ENCODE data around the gene ANK2.

The ANK2 gene

DNA sequence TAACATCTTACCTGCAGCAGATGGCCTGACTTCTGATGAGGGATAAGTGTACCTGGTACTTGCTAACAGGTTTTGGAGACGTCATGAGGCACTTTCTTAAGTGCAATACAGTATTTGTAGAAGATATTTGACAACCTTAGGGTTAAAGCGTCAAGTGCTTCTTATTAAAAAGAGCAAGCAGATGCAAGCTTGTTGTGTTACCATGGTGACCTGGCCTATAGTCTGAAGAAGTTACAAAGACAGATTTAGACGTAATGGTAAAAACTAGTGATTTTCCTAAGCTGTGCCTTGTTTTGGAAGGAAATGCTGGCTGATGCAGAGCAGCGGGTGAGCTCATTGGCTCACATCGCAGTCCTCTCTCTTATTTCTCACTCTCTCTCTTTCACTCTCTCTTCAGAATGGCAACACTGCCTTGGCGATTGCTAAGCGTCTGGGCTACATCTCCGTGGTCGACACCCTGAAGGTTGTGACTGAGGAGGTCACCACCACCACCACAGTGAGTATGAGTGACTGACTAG, 243.6 kb downstream of the ANK2 start:
- DNase-seq: no peak

DNA sequence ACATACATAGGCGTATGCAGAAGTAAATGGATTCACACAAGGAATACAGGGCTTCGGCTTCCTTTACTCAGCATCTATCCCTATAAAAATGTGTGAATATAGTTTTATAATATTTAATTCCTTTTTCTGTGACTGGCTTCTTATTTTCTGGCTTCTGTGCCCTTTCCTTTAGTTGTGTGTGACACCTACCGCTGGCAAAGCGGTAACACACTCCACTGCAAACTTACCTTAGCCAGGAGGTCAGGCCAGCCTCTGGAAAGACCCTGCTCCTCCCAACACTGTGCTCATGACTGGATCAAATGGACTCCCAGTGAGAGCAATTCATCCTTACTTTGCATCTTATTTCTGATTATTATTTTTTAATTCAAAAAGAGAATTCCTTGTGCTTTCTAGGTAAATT, 244.2 kb downstream of the ANK2 start:
- no peak for DNase-seq

DNA sequence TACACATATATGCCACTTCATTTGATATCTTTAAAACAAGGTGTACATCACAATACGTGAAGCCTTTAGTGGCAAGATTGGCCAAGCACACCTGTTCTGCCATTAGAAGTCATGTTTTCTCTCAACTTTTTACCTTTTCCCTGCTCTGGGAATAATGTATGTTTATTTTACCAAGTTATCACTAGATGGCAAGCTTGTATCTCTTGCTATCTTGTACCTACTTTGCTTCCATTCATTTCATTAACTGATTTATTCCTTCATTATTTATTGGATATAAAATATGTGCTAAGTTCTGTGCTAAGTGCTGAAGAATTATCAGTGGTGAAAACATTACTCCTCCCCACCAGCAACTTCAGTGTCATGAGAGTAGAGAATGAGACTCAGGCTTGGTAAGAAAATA, 245.5 kb downstream of the ANK2 start:
- DNase-seq: no peak

DNA sequence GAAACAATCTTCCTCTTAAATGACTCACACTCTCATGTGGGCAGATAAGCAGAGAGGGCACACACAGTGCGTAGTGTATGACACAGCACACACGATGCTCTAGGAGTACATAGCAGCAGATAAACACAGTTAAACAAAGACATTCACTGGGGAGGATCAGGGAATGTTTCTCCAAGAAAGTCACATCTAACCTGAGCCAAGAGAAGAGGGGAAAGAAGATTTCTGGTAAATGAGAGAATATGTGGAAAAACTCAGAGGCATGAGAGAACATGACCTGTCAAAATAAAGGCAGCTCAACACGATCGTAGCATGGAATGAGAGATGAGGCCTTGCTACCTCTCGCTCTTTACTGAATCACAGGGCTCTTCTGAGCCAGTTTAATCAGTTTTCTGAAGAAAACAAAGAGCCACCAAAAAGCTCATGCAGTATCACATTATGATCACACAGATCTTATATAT, 251.0 kb downstream of the ANK2 start:
- DNase-seq: no peak

DNA sequence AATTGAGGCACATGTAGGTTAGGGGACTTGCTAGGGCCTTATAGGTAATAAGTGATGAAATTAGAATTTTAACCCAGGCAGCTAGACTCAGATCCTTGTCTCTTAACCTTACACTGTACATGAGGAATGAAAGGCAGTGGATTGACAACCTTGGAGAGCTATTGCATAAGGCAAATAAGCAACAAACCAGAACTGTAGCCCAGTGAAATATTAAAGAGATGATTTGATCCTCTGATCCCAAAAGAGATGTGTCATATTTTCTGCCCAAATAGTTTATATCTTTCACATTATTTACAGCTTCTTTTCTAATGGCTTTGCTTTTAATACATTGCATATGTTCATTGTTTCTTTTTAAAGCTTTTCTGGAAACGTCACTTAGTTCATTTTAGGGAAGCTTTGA, 252.6 kb downstream of the ANK2 start:
- no peak for DNase-seq

DNA sequence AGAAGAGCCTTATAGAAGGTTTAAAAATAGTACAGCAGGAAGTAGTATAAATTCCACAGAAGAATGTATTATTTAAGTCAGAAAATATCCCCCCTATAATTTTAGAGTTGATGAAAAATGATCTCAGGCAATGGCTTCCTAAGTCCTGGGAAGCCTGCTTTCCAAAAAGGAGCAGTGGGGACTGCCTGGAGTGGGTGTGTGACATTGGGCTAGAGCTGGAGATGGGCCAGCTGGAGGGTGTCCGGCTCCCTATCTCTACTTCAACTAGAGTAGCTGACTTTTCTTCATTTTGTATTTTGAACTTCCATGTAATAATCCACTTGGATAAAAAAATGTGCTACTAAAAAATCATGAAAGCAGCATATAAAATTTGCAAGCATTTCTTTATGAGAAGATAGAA, 253.9 kb downstream of the ANK2 start:
- no peak for DNase-seq

DNA sequence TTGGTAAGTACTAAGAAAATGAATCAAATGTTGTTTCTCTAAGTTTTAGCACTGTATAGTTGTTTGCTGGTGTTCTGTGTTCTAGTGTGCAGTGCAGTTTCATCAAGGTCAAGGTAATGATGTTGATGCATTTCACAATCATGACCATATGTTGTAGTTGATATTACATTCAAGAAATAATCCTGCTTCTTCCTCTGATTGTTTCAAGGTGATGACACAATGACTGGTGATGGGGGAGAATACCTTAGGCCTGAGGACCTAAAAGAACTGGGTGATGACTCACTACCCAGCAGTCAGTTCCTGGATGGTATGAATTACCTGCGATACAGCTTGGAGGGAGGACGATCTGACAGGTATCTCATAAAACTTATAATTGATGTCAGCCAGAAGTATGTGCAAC, 261.6 kb downstream of the ANK2 start:
- DNase-seq: no peak

DNA sequence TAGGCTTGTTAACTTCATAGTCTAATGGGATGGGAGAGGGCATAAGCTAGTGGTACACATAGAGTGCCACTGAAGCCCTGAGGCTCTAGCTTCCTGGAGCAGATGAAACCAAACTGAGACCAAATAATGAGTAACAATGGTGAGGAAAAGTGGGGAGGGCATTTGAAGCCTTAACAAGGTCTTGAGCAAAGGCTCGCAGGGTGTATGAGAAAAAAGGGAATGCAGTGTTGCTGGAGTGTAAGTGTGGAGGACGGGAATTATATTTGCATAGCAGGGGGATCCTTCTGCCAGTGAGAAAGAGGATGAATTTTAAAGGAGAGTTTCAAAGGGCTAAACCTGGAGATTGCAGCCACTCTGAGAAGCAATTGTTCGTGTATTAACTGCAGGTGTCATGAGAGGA, 263.1 kb downstream of the ANK2 start:
- no peak for DNase-seq

DNA sequence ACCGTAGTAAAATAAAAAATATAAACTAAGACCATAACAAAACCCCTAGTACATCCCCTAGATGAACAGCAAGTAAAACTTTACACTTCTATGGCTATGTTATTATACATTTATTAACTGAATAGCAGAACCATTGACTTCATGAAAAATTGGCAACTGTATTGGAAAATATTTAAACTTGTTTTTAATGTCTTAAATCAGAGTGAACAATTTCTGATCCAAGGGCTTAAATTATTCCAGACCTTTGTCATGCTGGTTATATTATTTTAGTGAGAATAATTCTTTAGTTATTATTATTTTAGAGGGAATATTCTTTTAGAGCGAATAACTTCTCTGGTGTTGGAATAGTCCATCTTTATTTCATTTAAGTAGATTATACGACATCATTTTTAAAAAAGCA, 265.0 kb downstream of the ANK2 start:
- DNase-seq: no peak

DNA sequence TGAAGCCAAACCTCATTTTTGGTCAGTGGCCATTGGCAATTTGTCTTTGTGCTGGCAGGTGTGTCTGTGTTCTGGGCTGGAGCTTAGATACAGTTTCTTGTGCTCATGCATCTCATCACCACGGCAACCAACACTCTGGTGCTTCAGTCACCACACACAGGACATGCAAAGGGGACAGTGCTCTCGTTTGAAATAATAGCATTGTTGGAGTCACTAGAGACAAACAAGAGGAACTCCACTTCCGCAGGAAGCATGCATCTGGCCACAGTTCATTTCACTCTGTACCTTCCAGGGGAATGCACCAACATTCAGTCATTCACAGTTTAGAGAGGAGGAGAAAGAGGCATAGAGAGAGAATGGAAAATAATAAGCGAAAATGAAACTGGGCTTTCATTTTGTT, 267.4 kb downstream of the ANK2 start:
- DNase-seq: no peak

DNA sequence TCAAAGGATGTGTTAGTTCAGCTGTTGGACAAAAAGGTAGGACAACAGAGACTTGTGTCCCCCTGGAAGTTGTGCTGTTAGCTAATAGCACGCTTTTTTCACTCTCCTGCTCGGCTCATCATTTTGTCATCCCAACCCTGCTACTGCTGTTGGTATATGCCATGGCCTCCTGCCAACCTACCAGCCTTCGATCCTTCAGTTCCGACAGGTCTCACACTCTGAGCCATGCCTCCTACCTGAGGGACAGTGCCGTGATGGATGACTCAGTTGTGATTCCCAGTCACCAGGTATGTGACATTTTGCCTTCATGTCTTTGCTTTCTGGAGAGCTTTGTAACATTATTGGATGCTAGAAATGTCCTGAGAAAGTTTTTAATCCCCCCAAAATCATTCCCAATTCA, 268.1 kb downstream of the ANK2 start:
- no peak for DNase-seq

DNA sequence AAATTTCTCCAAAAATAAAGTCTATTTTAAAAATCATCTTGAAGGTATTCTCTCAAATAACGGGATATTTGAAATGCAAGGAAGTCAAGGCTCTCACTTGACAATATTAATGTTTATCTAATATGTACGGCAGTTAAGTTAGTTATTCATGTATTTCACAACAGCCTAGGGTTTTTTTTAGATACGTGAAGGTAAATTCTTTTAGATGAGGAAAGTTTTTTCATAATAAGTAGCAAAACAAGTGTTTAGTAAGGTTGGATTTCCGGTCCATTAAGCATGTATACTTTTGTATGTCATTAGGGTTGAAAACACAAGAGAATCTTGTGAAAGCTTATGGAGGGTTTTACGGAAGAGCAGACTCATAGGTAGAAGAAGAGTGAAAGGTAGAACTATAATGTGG, 273.3 kb downstream of the ANK2 start:
- DNase-seq: no peak

DNA sequence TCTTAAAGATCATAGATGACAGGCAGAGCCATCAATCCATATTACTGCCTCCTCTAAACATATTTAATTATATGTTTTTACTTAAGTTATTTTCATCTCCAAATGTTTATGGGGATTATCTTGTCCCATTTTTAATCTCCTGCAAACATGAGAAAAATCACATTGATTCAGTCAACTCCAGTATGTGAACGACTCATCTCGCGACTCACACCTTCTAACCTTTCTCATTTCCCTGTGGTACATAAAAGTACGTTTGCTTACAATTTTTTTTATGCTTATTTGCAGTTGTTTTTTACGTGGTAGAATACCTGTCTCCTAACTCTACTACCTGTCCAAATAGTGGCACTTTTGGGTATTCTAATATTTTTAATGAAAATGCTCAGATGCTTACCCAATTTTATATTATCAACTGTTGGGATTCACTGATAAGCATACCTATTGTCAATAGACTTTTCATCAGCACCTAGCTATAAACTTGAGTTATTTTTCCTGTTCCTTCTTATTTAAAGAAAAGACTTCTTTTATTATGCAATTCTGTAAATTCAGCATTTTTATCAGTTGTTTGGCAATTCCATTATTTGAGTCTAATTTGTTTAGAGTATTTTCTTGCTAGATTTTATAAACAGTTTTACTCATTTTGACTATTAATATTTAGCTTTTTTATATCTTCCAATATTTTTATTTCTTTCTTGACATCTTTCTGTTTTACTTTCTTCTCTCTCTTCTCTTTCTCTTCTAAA, 276.6 kb downstream of the ANK2 start:
- DNase-seq: no peak

DNA sequence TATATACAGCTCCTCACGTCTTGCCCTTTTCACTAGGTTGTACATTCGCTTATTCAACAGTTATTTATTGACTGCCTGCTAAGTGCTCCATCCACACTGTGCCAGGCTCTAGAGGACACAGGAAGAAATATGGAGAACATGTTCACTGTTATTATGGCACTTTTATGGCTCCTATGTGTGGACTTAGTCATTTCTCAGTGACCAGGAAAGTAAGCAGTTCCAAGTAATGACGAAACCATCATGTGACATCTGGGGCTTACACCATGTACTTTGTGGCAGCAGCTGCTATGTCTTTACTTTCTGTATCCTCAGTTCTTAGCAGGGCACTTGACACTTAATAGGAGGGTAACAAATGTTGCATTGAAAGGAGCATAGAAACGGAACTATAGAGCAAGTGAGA, 278.0 kb downstream of the ANK2 start:
- no peak for DNase-seq

DNA sequence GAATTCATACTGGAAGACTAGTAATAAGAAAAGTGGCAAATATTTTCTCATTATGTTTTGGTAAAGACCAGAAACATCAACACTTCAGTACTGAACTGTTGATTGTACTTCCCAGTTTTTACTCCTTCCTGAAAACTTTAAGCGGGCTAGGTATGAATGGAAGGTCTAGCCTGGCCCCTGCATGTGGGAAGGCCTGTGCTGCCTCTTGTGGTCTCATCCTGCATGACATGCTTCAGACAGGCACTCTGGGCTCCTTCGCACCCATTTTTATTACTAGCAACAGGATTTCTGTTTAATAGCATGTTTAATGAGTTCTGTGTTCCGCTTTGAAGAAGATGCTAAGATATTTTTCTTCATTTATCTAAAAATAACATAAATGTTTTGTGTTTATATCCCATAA, 279.1 kb downstream of the ANK2 start:
- DNase-seq: no peak

DNA sequence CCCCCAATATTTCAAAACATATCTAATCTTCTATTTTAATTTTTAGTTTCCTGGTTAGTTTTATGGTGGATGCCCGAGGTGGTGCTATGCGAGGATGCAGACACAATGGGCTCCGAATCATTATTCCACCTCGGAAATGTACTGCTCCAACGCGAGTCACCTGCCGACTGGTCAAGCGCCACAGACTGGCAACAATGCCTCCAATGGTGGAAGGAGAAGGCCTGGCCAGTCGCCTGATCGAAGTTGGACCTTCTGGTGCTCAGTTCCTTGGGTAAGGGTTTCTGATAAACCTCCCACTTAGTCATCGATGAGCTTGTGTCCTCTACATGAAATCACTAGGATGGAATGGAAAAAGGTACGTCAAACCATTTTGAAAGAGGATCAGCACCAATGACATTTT, 280.7 kb downstream of the ANK2 start:
- no peak for DNase-seq

DNA sequence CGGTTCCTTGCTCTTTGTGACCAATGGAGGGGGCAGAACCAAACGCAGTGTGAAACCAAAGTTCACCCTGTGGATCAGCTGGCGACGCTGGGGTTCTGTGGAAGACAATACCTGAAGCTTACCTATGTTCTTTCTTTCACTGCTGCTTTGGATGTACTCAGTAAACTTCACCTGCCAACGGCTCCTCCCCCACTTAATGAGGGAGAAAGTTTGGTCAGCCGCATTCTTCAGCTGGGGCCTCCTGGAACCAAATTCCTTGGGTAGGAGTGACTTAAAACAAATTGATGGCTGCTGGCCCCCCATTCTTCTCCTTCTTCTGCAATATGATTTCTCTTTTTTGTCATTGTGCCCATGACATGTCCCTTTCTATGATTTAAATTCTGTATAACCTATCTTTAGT, 282.4 kb downstream of the ANK2 start:
- no peak for DNase-seq

DNA sequence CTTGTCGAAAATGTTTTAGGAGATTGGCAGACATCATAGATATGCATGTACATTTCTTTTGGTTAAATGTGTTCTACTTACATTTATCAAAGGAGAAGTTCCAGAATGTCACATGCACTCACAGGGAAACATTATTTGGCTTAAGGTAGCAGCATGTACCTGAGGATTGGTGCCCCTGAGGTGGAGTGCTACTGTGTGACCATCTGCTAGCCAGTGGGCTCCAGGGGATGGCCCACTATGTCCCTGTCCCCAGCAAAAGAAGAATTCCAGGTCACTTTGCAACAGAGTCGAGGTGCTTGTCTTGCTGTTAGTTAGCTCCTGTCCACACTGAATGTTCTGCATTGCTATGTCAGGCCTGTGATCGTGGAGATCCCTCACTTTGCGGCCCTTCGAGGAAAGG, 283.2 kb downstream of the ANK2 start:
- no peak for DNase-seq

DNA sequence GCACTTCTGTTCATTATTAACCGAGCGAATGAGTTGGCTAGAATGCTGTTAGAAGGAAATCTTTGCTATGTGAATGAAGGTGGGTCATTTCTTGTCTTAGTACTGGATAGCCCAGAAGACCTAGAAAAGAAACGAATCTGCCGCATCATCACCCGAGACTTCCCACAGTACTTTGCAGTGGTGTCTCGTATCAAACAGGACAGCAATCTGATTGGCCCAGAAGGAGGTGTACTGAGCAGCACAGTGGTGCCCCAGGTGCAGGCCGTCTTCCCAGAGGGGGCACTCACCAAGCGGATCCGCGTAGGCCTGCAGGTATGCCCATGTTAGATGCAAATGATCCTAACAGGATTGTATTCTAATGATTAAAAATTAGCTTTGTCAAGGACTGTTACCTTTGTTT, 286.3 kb downstream of the ANK2 start:
- DNase-seq: no peak

DNA sequence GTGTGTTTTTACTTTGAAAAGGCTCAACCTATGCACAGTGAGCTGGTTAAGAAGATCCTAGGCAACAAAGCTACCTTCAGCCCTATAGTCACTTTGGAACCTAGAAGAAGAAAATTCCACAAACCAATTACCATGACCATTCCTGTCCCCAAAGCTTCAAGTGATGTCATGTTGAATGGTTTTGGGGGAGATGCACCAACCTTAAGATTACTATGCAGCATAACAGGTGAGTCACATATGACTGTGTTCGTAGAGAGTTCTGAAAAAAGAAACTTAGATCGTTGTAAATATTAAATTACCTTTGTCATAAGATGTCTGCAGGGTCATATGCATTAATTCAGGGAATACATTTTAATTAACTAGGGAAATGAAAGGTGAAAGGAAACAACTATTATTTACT, 287.1 kb downstream of the ANK2 start:
- DNase-seq: no peak

DNA sequence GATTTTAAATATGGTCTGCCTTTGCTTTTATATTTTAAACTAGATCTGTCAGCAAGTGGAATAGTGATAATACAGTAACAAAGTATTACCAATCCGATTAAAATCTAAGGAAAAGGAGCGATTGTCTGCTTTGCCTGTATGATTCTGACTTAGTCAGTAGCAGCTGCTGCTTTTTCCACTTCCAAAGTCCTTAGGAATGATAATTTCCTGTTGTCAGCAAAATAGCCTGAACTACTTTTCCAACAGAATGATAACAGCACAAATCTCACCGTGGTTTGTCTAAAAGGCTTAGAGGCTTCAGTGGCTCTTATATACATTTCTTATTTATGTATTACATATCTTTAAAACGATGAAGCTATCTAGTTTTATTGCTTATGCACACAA, 290.0 kb downstream of the ANK2 start:
- no peak for DNase-seq

DNA sequence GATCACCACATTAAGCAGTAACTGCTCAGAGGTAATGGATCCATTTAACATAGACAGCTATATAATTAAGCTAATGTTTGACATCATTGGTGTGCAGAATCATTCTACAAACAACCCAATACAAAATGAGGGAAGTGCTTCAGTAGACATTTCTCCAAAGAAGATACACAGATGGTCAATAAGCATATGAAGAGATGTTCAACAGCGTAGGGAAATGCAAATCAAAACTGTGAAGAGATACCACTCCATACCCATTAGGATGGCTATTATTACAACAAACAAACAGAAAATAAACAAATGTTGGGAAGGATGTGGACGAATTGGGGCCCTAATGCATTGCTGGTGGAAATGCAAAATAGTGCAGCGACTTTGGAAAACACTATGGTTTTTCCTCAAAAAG, 294.6 kb downstream of the ANK2 start:
- DNase-seq: no peak

DNA sequence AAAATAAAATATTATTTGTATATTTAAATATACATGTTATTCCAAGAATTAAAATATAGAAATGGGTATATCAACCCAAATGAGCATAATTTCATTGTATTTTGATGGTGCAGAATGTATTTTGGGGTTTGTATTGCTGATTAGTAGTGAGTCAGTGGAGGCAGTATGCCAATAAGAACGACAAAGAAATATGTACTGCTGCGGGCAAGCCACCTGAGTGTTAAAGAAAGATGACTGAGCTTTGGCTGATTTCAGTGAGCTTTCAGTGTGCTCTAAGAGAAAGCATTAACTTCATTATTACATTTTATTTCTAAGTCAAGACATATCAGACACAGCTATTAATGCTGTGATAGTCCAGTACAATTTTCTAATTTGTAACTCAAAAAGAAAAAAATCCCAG, 297.8 kb downstream of the ANK2 start:
- no peak for DNase-seq

DNA sequence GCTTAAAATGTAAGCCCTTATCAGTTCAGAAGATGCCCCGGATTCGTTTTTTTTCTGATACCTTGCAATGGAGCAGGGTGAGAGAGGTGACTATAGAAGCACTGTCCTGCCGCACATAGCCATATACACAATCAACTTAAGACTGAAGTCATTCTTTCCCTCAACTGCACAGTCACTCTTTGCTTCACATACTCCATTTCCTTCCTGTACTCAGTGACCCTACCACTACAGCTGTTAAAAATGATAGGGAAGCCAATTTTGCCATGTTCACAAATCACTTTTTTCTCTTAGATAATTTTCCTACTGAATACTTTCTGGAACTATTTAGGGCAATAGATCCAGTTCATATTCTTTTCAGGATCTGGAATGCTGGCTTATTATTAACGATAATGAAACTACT, 300.0 kb downstream of the ANK2 start:
- no peak for DNase-seq

DNA sequence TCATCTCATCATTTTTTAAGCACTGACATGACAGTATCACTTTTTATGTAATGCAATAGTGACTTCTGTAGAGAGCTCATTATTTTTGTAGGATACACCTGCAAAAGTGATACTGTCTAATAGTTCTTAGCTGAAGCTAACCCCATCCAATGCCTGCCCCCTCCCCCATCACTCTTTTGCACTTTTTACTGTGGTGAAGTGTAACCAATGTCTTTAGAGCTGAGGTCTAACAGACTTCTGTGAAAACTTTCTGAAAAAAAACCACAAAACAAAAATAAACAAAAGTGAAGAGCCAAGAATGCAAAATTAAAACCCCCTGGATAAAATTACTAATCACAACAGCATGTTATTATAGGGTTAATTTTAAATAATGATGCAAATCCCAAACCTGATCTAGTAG, 301.1 kb downstream of the ANK2 start:
- no peak for DNase-seq

Measured in SHP77 treated with DMSO at 0.1 percent for 48 hours (cell line).